Measurements from ENCODE around the gene PMEPA1. TPM values are rescaled to one million over a fixed set of nuclear protein-coding genes. Genes with fewer than 3 reads are reported as not detected.
A peak's percentile ranks its signal among the peaks of the same experiment; 100 is the strongest.

PMEPA1 gene
- total RNA-seq, 2 donors from 2014 or later: 96.5 to 245 TPM

GRCh38 chr20:57622201-57622570 lies 87.6 kb downstream of the PMEPA1 start:
- no peaks in the 10 kb centered on the region for H3K9me3 ChIP-seq
- TF ChIP-seq POLR2A (IDR thresholded peaks at IDR 0.05) (no peak), CTCF (IDR thresholded peaks at IDR 0.05) (no peak), POLR2AphosphoS5 (IDR thresholded peaks at IDR 0.05) (no peak)
- no peak overlapping the region for H3K27ac ChIP-seq
- DNase-seq (ENCODE audit: low spot score): no peak
- no peaks in the 10 kb centered on the region for H3K4me1 ChIP-seq (replicated peaks)
- 51% methylated on average over 7 of the region's 7 CpGs for WGBS
- H3K27me3 ChIP-seq (replicated peaks; ENCODE audit: insufficient read depth): no peaks in the 10 kb centered on the region
- no peaks in the 10 kb centered on the region for H3K36me3 ChIP-seq
- no peak overlapping the region for H3K4me3 ChIP-seq
- intact Hi-C loops (cut with DNase I): no loop called here

GRCh38 chr20:57621421-57622200 lies 88.2 kb downstream of the PMEPA1 start:
- H3K27me3 ChIP-seq (replicated peaks; ENCODE audit: insufficient read depth): no peaks in the 10 kb centered on the region
- 87% methylated on average over 16 of the region's 16 CpGs for WGBS
- H3K27ac ChIP-seq: no peak overlapping the region
- no peaks in the 10 kb centered on the region for H3K4me1 ChIP-seq (replicated peaks)
- intact Hi-C loops (cut with DNase I): no loop called here
- H3K4me3 ChIP-seq: no peak overlapping the region
- no peaks in the 10 kb centered on the region for H3K9me3 ChIP-seq
- no peak for DNase-seq (ENCODE audit: low spot score)
- H3K36me3 ChIP-seq: no peaks in the 10 kb centered on the region
- TF ChIP-seq POLR2A (IDR thresholded peaks at IDR 0.05): no peak
- TF ChIP-seq POLR2AphosphoS5 (IDR thresholded peaks at IDR 0.05): no peak
- no peak for TF ChIP-seq CTCF (IDR thresholded peaks at IDR 0.05)

GRCh38 chr20:57620999-57621398 lies 88.8 kb downstream of the PMEPA1 start:
- TF ChIP-seq POLR2A (IDR thresholded peaks at IDR 0.05) (no peak), POLR2AphosphoS5 (IDR thresholded peaks at IDR 0.05) (no peak), CTCF (IDR thresholded peaks at IDR 0.05) (no peak)
- intact Hi-C loops (cut with DNase I): no loop called here
- H3K4me1 ChIP-seq (replicated peaks): no peaks in the 10 kb centered on the region
- H3K27me3 ChIP-seq (replicated peaks; ENCODE audit: insufficient read depth): no peaks in the 10 kb centered on the region
- H3K4me3 ChIP-seq: no peak overlapping the region
- no peak overlapping the region for H3K27ac ChIP-seq
- 83% methylated on average over 11 of the region's 11 CpGs for WGBS
- H3K9me3 ChIP-seq: no peaks in the 10 kb centered on the region
- H3K36me3 ChIP-seq: no peaks in the 10 kb centered on the region
- DNase-seq (ENCODE audit: low spot score): no peak

GRCh38 chr20:57620274-57620990 lies 89.4 kb downstream of the PMEPA1 start, which contains the start of gene ZBP1:
ZBP1 (minus strand) TSS chr20:57620426; CDS start chr20:57620295, 131 bp downstream.
- H3K27ac ChIP-seq: no peak within 1 kb of the TSS
- peak; percentile 27 for DNase-seq (ENCODE audit: low spot score)

More at GRCh38 chr20:57620274-57620990, 89.4 kb downstream of the PMEPA1 start, which contains the start of gene ZBP1:
- 56% methylated on average over 18 of the region's 18 CpGs for WGBS
- Histone ChIP-seq H3K36me3 (no peaks in the 10 kb centered on the region), H3K9me3 (no peaks in the 10 kb centered on the region), H3K27me3 (replicated peaks; ENCODE audit: insufficient read depth) (no peaks in the 10 kb centered on the region), H3K4me3 (no peak within 1 kb of the TSS), H3K4me1 (replicated peaks) (no peaks in the 10 kb centered on the region)
- TF ChIP-seq POLR2A (IDR thresholded peaks at IDR 0.05): no peak
- TF ChIP-seq POLR2AphosphoS5 (IDR thresholded peaks at IDR 0.05): peak; percentile 25
- TF ChIP-seq CTCF (IDR thresholded peaks at IDR 0.05): no peak
- intact Hi-C loops (cut with DNase I): no loop called here
